ENCODE measurements around the gene PDK2. TPM values are rescaled to one million over a fixed set of nuclear protein-coding genes. Genes with fewer than 3 reads are reported as not detected.

PDK2 gene
- total and polyA plus RNA-seq, 9 of the 15 experiments (the other 6 are each of a cell fraction or from before 2014, with no cell fraction given): 0.03 to 2.5 (median 1.4) TPM

DNA sequence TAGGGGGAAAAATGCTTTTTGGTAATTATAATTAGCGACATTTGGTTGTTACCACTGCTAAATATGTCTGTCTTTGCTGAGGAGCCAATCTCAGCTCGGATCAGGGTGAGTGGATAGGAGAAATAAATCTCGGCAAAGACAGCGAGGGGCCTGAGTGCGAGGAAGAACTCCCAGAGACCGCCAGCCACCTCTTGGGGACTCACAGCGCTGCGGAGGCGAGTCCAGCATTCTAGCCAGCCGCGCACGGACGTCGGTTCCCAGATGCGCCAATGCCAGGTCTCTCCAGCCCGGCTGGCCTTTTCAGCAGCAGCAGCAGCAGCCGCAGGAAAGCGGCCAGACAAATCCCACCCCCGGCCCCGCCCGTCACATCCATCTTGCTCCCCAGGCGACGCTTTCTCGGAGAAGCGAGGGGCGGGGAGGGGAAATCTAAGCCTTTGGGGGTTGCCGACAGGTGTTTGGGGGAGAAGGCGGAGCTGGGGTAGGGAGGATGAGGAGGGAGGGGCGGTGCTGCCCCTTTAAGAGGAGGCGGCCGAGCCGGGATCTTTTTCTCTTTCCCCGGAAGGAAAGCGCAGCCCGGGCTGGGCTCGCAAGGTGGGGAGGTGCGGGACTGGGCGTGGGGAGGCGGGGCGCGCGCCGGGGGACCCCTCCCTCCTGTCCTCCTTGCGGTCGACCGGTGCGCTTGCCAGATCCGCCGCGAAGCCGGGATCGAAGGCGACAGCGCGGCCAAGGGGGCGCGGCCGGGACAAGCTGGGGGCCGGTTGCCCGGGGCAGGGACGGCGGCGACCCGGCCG lies 39.5 kb upstream of the PDK2 start, which contains the start of gene ITGA3 (continued):
- no peak for TF ChIP-seq TCF7L2 (IDR thresholded peaks at IDR 0.05; ENCODE audit: low read depth, low read length)
- TF ChIP-seq, protein P1, sequence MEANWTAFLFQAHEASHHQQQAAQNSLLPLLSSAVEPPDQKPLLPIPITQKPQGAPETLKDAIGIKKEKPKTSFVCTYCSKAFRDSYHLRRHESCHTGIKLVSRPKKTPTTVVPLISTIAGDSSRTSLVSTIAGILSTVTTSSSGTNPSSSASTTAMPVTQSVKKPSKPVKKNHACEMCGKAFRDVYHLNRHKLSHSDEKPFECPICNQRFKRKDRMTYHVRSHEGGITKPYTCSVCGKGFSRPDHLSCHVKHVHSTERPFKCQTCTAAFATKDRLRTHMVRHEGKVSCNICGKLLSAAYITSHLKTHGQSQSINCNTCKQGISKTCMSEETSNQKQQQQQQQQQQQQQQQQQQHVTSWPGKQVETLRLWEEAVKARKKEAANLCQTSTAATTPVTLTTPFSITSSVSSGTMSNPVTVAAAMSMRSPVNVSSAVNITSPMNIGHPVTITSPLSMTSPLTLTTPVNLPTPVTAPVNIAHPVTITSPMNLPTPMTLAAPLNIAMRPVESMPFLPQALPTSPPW (CRISPR knock-in tag; IDR thresholded peaks at IDR 0.05): peak; percentile 78
- 0 out of 2 replicates have a peak, but pooled peaks have one; percentile 65 for TF ChIP-seq ZBTB1 (CRISPR knock-in tag; IDR thresholded peaks at IDR 0.05; ENCODE audit: borderline replicate concordance, low read depth)
- TF ChIP-seq ZKSCAN3 (CRISPR knock-in tag; IDR thresholded peaks at IDR 0.05): no peak
- TF ChIP-seq, protein P2, sequence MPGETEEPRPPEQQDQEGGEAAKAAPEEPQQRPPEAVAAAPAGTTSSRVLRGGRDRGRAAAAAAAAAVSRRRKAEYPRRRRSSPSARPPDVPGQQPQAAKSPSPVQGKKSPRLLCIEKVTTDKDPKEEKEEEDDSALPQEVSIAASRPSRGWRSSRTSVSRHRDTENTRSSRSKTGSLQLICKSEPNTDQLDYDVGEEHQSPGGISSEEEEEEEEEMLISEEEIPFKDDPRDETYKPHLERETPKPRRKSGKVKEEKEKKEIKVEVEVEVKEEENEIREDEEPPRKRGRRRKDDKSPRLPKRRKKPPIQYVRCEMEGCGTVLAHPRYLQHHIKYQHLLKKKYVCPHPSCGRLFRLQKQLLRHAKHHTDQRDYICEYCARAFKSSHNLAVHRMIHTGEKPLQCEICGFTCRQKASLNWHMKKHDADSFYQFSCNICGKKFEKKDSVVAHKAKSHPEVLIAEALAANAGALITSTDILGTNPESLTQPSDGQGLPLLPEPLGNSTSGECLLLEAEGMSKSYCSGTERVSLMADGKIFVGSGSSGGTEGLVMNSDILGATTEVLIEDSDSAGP (CRISPR knock-in tag; IDR thresholded peaks at IDR 0.05): peak; percentile 88
- no peak for TF ChIP-seq PTBP1 (IDR thresholded peaks at IDR 0.05; ENCODE audit: low read depth, low read length)

All from K562 (cell line).